ENCODE measurements around the gene TEX2.
A peak's percentile ranks its signal among the peaks of the same experiment; 100 is the strongest.
"Not testable (repeated sequence)": the region's sequence is repeated elsewhere in the genome, so short reads cannot be mapped to it uniquely, and the experiment has no call there.

The TEX2 gene

DNA sequence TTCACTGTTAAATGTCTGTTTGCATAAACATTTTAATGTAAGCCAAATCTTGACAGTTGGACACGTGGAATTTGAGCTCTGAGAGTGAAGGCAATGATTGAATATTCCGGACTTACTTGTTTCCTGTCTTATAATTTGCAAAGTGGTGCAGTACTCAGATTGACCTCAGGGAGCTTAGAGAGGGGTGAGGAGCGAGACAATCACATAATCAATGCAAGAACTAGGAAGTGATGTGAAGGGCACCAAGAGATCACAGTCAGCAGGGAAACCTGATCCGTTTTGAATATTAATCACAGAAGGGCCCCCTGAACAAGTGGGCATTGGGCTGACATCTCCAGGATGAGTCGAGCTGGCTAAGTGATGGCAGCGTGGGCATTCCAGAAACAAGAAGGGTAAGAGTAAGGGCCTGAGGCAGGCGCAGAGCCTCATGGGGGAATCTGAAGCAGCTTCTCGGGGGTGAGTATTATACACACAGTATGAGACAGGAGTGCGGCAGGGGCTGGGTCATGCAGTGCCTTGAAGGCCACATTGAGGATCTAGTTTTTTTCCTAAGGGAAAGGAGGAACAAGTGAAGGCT is 26.1 kb downstream of the TEX2 start:
- no peak for DNase-seq (ENCODE audit: low read depth)

DNA sequence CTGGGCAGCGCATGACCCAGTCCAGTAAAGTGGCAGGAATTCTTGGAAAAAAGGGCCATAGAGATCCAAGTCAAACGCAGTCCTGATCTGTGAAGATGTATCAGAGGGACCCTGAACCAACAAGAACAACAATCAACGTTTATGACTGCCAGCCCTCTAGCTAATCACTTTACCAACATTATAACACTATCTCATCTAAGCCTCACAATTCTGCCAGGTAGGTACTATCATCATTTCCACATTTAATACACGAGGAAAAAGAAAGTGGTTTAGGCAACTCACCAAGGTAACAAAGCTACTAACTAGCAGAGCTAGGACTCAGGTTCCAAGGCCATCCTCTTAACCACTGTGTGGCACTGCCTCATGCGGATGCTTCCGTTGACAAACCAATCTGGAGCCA is 28.1 kb downstream of the TEX2 start:
- no peak for DNase-seq (ENCODE audit: low read depth)

DNA sequence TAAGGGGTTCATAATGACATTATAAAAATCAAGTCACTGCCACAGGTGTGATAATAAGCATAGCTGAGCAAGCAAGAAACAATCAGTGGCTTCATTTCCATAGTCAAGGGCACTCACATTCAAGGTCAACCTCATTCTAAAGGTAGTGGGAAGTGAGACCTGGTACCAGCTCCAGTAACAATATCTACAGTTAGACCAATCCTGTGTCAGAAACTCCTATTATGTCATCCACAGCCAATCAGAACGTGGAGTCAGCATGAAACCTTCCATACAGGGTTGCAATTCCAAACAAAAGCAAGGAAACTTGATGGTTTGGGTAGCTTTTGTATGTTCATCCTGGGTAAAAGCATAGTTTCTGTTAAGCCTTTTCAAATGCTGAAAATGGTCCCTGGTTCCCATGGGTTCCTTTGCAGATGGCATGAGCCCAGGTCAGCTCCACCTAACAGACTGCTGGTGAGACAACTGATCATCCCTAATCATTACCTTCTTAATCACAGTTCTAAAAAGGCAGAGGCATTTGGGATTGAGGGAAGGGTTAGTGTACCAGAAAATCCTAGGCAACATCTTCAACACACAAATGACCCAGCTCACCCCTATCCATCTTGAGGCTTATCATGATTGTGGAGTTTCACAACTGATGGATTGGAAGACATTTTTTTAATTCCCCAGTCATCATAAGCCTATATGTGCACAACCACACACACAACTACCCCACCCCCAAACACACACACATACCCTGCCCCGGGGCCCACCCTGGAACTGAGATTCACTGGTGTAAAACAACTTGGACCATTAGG is 30.4 kb downstream of the TEX2 start:
- peak; percentile 42 for DNase-seq (ENCODE audit: low read depth)

DNA sequence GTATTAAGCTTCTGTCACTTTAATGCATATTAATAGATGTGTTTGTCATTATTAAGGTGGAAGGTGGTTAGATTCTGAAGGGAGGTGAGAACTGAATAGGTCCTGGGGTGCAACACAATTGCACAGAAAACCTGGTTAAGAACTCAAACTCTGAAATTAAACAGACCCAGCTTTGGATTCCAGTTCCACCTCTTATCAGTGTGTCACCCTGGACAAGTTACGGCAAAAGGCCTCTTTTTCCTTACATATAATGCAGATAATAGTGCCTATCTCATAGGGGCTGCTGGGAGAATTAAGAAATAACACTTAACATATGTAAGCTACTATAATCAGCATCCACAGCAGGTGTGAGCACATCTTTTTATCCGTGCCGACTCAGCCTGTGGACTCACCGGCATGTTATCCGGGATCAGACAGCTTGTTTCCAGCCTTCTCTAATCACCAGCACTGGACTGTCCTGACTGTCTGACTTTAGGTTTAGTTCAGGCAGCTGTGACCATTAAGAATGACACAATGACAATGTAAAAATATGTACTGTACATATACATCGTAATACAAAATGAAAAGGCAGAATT is 31.4 kb downstream of the TEX2 start:
- DNase-seq (ENCODE audit: low read depth): peak; percentile 29

DNA sequence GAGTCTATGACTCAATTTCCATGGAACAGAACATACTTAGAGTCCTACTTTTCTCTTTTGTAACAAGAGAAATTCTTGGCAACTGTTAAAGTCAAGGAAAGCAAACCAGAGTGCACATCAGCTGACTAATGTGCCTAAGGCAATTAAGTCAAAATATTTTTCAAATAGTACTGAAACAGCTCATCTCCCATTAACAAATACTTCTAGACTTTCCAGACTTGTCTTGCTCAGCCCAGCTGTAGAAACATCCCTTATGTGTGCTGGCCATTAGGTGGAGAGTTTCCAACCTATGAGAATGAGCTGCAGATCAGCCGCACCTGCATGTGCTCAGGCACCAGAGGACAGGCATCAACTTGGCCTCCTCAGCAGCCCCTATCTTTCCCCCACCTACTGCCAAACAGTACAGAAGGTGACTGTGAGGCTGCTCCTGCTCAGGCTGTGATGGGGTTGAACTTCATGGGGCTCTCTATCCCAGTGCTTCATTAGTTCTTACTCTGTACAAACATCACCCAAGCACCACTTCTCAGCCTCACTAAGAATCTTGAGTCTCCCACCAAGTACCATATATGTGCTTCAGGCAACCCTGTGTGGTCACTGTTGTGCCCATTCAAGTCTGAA is 32.2 kb downstream of the TEX2 start:
- DNase-seq (ENCODE audit: low read depth): peak; percentile 97

DNA sequence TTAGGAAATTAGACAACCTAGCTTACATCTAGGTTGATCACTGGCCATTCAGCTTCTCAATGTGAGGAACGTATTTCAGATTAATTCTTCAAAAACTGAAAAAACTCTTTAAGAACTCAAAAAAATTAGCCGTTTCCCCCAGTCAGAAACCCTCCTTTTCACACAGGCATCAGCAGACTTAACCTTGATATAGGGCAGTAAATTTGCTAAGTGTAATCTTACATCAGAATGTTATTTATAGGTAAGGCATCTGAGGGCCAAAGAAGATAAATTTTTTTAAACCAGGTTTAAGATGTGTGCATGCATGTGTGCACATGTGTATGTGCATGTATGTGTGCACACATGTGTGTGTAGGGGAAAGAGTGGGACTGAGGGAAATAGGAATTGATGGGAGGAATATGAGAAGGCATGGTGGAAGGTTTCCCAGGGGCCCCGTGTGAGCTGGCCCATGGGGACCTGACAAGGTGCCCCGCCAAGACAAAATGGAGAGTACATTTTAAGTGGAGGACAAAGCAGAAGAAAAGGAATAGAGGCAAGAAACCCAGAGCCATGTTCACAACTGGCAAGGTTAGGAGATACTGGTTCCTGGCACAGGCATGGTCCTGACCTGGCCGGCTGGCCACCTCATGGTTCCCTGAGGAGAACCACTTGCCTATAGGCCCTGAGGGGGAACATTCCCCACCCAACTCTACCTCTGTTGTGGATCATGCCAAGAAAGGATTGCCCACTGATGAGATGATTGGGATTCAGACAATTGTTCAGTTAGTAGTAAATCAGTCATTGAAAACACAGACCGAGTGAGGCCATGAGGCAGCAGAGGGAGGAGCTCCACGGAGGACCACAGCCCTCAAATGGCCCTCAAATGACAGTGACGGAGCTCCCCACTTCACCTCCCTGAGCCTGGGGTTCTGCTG is 33.0 kb downstream of the TEX2 start:
- DNase-seq (ENCODE audit: low read depth): no peak

DNA sequence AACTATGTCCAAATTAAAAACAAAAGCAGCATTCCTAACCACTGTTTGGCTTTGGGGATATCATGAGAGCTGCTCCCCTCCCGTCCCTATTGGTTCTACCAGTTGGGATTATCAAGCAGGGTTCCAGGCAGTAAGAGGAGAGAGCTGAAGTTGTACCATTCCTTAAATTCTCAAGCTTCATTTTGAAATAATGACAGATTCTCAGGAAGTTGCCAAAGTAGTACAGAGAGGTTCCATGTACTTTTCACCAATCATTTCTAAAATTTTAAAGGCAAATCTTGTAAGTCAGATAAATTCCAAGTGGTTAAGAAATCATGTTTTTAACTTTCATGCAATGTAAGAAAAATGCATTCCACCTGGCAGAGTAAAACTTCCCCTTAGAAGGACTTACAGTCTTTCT is 36.9 kb downstream of the TEX2 start:
- DNase-seq (ENCODE audit: low read depth): peak; percentile 48

DNA sequence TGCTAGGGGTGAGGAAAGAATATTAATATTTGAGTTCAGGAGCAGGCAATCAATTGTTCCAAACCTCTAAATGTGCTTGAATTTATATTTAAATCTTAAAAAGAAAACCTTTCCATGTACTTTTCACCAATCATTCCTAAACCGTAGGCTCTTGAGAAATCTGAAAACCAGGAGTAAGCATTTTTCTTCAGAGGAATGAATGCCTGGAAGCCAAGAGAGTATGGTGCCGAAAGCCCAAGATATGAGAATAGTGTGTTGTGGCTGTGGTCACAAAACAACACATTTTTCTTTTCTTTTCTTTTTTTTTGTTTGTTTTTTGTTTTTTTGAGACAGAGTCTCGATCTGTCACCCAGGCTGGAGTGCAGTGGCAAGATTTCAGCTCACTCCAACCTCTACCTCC is 37.6 kb downstream of the TEX2 start:
- no peak for DNase-seq (ENCODE audit: low read depth)

DNA sequence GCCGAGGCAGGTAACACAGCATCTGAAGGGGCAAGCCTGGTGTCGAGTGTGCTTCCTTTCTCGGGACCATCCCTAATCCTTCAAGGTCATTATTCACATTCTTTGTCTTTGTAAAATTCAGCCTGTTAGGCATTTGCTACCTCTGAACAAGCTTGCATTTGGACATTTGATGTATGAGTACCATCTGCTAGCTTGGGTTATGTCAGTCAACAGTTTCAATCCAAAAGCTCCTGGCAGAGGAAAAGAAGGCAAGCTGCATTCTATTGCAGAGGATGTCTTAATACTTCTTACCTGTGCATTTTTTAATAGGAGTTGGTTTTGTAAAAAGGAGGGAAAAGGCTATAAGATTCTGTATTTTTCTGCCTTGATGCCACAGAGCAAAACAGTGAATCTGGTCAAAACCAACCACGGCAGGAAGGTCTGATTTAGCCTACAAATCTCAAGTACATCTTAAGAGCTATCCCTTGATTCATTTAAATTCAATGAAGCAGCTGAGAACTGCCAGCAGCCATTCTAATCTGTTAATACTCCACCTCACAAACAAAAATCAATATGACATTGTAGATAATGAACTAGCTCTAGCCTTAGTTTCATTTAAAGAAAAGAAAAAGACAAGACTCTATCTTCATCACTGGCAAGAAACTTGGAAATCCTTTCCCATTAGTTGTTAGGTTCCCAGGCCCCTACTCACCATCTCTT is 39.0 kb downstream of the TEX2 start:
- no peak for DNase-seq (ENCODE audit: low read depth)

DNA sequence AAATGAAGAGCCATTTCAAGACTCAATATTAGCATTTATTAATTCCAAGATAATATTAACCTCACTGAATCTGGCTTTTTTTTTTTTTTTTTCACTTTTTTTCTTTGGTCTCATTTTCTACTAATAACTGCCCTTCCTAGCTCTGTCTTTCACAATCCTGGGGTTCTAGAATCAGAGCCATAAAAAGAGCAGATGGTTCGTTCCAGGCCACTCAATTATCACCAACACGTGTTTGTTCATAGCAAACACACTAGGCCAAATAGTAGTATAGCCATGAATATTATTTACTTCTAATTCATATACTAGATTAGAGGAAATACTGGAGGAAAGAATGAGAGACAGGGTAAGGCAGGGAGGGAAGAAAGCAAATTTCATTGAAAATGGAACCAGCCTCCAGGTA is 39.8 kb downstream of the TEX2 start:
- DNase-seq (ENCODE audit: low read depth): no peak

DNA sequence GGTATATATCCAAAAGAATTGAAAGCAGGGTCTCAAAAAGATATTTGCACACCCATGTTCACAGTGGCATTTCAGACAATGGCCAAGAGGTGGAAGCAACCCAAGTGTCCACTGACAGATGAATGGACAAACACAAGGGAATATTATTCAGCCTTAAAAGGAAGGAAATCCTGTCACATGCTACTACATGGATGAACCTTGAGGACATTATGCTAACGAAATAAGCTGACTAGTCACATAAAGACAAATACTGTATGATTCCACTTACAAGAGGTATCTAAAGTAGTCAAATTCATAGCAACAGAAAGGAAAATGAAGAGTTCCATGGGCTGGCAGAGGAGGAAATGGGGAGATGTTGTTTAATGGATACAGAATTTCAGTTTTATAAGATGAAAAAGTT is 41.4 kb downstream of the TEX2 start:
- DNase-seq (ENCODE audit: low read depth): no peak

DNA sequence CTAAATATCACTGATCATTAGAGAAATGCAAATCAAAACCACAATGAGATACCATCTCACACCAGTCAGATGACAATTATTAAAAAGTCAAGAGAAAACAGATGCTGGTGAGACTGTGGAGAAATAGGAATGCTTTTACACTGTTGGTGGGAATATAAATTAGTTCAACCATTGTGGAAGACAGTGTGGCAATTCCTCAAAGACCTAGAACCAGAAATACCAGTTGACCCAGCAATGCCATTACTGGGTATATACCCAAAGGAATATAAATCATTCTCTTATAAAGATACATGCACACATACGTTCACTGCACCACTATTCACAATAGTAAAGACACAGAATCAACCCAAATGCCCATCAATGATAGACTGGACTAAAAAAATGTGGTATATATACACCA is 42.5 kb downstream of the TEX2 start:
- not testable (repeated sequence) for DNase-seq (ENCODE audit: low read depth)

DNA sequence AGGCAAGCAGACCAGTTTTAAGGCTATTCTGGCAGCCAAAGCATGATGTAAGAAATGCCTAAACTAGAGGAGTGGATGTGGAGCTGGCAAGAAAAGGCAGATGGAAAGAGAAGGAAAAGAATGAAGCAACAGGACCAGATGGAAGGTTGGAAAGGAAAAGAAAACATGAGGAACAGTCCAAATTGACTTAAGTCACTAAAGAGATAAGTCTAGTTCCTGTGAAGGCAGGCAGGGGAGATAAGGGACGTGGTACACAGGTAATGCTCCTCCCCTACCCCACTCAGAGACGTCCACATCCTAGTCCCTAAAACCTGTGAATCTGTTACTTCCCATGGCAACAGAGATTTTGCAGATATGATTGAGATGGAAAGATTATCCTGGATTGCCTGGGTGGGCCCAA is 43.5 kb downstream of the TEX2 start:
- DNase-seq (ENCODE audit: low read depth): no peak

DNA sequence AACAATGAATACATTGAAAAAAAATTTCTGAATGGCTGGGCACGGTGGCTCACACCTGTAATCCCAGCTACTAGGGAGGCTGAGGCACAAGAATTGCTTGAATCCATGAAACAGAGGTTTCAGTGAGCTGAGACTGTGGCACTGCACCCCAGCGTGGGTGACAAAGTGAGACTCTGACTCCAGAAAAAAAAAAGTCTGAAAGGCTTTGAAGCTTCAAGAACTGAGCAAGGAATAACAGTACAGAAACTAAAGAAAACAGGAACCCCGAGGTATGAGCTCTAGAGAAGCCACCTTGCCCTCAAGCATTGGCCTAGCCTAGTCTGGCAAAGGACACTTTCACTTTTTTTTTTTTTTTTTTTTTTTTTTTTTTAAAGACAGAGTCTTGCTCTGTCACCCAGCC is 45.0 kb downstream of the TEX2 start:
- no peak for DNase-seq (ENCODE audit: low read depth)

DNA sequence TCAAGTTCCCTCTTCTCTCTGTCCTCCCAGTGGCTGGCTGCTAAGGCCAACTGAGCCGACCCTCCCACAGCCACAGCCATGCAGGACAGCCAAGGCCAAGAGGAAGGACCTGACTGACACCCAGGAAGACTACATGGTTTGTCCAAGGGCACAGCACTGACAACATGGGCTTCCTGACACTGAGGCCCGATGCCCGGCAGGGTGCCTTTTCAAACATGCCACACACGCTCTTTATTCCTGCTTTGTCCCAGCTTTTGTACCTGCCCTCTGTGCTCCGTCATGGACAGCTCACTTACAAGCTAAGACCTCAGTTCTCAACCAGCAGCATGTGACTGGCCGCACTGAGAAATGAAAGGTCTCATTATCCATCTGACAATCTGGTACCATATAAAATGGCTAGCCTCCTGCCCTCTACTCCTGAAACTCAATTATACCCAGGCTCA is 45.8 kb downstream of the TEX2 start:
- no peak for DNase-seq (ENCODE audit: low read depth)

DNA sequence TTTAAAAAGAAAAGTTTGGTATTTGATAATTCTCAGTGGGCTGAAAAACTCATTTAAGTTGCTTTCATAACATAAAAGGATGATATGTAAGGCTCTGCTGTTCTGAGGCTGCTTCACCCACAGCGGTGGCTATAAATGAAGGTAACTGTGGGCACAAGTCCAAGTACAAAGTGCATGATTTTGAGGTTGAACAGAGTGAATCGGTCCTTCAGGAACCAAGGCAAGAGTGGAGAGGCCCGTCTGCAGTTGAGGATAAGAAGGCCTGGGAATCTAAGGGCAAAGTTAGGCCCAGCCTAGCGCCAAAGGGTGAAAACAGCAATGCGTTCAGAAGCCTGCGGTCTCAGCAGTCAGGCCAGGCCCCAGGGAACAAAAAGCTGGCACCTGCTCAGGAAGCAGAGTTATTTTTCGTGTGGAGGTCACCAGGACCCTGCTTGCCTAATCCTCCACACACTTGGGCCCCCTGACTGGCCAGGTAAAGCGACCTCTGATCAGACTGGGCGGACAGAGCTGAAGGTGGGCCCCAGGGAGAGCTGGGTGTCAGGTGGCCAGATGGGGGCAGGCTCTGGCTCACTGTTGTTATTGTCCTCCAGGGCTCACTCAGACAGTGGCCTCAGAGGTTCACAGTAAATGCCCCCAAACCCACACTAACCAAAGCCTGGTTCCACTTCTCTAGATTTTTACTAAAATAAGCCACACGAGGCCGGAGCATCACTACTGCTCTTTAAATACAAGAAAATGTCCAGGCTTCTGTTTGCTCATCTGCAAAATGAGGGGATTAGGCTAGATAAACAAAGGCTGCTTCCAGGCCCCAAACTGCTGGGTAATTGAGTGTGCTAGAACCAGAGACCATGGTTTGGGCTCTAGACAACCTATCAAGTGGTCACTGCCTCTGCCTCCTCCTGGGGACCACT is 46.5 kb downstream of the TEX2 start:
- DNase-seq (ENCODE audit: low read depth): peak; percentile 64

DNA sequence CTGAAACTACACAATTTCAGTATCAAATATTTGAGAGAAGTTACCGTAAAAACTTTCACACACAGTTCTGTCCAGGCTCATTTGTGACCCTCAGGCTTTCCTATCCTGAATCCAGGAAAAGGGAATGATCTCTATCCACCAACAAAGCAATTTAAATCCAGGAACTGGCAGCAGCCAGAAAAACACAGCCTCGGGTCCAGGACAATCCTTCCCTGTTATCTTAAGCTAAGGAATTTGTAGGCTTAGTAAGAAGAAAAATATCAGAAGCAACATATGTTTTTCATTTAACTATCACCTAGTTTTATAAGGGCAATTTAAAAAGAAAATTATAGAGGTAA is 47.1 kb downstream of the TEX2 start:
- DNase-seq (ENCODE audit: low read depth): peak; percentile 50

DNA sequence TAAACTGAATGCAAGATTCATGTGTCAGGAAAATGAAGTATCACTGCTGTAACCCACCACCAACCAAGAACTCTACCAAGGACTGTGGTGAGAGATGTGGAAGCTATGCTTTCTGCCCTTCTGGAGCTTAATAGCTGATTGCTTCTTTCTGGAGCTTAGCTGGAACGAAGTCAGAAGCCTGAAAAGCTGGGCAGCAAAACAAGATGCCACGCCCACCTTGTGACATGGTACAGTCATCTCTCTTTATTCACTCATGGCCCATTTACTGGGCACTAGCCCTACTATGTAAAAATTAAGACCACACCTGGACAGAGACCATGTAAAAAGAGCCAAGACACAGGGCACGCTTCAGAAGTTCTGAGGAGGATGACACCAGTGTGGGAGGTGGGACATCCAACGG is 48.1 kb downstream of the TEX2 start:
- DNase-seq (ENCODE audit: low read depth): no peak

DNA sequence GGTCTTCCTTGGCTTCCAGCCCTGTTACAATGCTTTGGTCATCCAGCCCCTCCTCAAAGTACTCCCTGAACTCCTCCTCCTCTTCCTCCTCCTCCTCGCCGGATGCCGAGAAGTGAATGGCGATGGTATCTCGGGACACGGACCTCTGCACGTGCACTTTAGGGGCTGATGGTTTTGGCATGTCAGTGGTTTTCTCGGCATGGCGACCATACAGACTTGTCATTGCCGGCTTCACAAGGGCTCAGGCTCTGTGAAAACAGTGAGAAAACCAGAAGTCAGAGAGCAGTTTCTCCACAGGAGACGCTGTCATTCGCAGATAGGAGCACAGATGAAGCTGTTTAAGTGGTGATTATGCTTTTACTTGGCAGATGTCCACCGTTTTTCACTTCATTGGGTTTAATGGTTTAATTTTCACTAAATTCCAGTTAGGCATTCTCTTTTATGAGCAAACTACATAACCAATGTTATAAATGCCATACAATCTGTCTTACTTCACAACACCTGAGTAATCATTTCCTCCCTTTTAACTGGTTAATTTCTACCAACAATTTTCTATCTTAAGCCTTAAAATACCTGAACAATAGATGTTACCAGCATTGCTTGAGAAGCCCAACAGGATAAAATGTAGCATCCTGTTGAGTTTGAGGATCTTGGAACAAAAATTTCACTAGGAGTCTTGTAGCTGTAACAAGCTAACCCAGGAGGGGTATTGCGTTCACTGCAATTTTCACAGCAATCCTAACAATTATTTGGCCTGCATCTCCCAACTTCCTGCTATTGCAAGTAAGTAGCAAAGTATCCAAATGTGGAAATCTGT is 48.9 kb downstream of the TEX2 start:
- no peak for DNase-seq (ENCODE audit: low read depth)

DNA sequence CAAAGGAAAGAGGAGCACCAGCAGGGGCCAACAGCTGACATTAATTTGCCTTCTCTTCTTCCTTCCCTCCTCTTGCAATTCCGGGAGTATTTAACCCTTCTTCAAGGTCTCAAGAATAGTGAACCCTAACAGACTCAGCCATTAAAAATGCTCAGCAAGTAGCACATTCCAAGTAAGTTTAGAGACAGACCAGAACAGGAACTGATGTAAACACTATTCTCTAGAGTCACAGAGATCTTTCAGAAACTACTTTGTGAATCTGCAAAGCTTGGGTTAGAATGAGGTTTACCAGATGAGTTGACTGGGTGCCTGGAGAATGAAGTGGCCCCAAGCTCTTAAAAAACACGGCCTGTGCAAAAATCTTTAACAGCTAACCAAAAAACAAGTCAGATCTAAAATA is 50.9 kb downstream of the TEX2 start:
- DNase-seq (ENCODE audit: low read depth): peak; percentile 87

All from amniotic epithelial cell (primary cell).